Activated naive CD4-positive, alpha-beta T cell treated with anti-CD3 and anti-CD28 coated beads for 36 hours (primary cell): ENCODE data around the gene TSC2. TPM values are rescaled to one million over a fixed set of nuclear protein-coding genes. Genes with fewer than 3 reads are reported as not detected.

ENCODE experiments used
- CTCF ChIA-PET: fragments of 350-600 bp; sonication (Branson Sonifier 250); formaldehyde crosslinking; loops from one replicate; lab custom pipeline; 2021; ENCODE audit warnings: antibody characterized with exemption; lab: Charles Lee
- DNase-seq: peaks from one replicate; pipeline ENCODE4 v3.0.0-alpha.2; 2020
- H3K27ac Mint-ChIP-seq: one replicate; pipeline ENCODE4 v1.8.0; 2021; ENCODE audit warnings: mild to moderate bottlenecking, mixed read lengths
- H3K27me3 Mint-ChIP-seq: one replicate; pipeline ENCODE4 v1.8.0; 2021; ENCODE audit warnings: low read depth, mixed read lengths
- H3K36me3 Mint-ChIP-seq: one replicate; pipeline ENCODE4 v1.8.0; 2021; ENCODE audit warnings: low read depth, mixed read lengths
- H3K4me1 Mint-ChIP-seq: one replicate; pipeline ENCODE4 v1.8.0; 2021; ENCODE audit warnings: low read depth, mixed read lengths
- H3K4me3 Mint-ChIP-seq: one replicate; pipeline ENCODE4 v1.8.0; 2021; ENCODE audit warnings: mild to moderate bottlenecking, moderate library complexity, mixed read lengths
- H3K9me3 Mint-ChIP-seq: one replicate; pipeline ENCODE4 v1.8.0; 2021; ENCODE audit warnings: mixed read lengths
- intact Hi-C: fragments of 100-400 bp; cut with micrococcal nuclease; formaldehyde crosslinking; loops from one replicate; pipeline ENCODE4 v1.15.1; 2023
- total RNA-seq, 2 experiments: library from RNA; stranded (reverse); gene quantifications; one replicate each; pipeline ENCODE4 v1.2.3, GENCODE V29; 2021

The TSC2 gene
- total RNA-seq, 2 experiments from 2014 or later: 72.3 to 72.7 TPM

- Mint-ChIP-seq H3K27ac (no peak overlapping the region), H3K27me3 (no peaks in the 10 kb centered on the region), H3K4me3 (no peak overlapping the region), H3K36me3 (peaks cover 5% of the 10 kb centered on the region), H3K9me3 (no peaks in the 10 kb centered on the region), H3K4me1 (no peaks in the 10 kb centered on the region)
- intact Hi-C loops: no loop called here
- DNase-seq: no peak
- CTCF ChIA-PET: no interaction called here
Observed at GRCh38 chr16:2088759-2089358, 41.1 kb downstream of the TSC2 start.

- H3K27me3 Mint-ChIP-seq: no peaks in the 10 kb centered on the region
- H3K4me1 Mint-ChIP-seq: no peaks in the 10 kb centered on the region
- H3K4me3 Mint-ChIP-seq: no peak overlapping the region
- DNase-seq: no peak
- H3K9me3 Mint-ChIP-seq: no peaks in the 10 kb centered on the region
- CTCF ChIA-PET: no interaction called here
- intact Hi-C loops: no loop called here
- peaks cover 5% of the 10 kb centered on the region for H3K36me3 Mint-ChIP-seq
- H3K27ac Mint-ChIP-seq: no peak overlapping the region
Observed at GRCh38 chr16:2089706-2090480, 42.1 kb downstream of the TSC2 start.

- CTCF ChIA-PET: no interaction called here
Observed at GRCh38 chr16:2090481-2090776, 42.6 kb downstream of the TSC2 start.

GRCh38 chr16:2090777-2091546 is 43.2 kb downstream of the TSC2 start:
- Mint-ChIP-seq H3K4me1 (no peaks in the 10 kb centered on the region), H3K4me3 (no peak overlapping the region), H3K27me3 (no peaks in the 10 kb centered on the region), H3K36me3 (peaks cover 5% of the 10 kb centered on the region), H3K27ac (no peak overlapping the region), H3K9me3 (no peaks in the 10 kb centered on the region)
- CTCF ChIA-PET: no interaction called here
- DNase-seq: no peak
- intact Hi-C loops: no loop called here

More at GRCh38 chr16:2090481-2090776, 42.6 kb downstream of the TSC2 start:
- Mint-ChIP-seq H3K9me3 (no peaks in the 10 kb centered on the region), H3K27me3 (no peaks in the 10 kb centered on the region), H3K27ac (no peak overlapping the region), H3K36me3 (peaks cover 5% of the 10 kb centered on the region), H3K4me1 (no peaks in the 10 kb centered on the region), H3K4me3 (no peak overlapping the region)
- no peak for DNase-seq
- intact Hi-C loops: no loop called here

- intact Hi-C loops: no loop called here
- Mint-ChIP-seq H3K9me3 (no peaks in the 10 kb centered on the region), H3K4me3 (no peak overlapping the region), H3K27me3 (no peaks in the 10 kb centered on the region), H3K36me3 (peaks cover 5% of the 10 kb centered on the region), H3K27ac (no peak overlapping the region), H3K4me1 (no peaks in the 10 kb centered on the region)
- CTCF ChIA-PET: no interaction called here
- no peak for DNase-seq
Observed at GRCh38 chr16:2091547-2092255, 43.9 kb downstream of the TSC2 start.

- Mint-ChIP-seq H3K27me3 (no peaks in the 10 kb centered on the region), H3K36me3 (peaks cover 5% of the 10 kb centered on the region), H3K27ac (no peak overlapping the region), H3K4me3 (no peak overlapping the region), H3K9me3 (no peaks in the 10 kb centered on the region), H3K4me1 (no peaks in the 10 kb centered on the region)
- CTCF ChIA-PET: no interaction called here
- DNase-seq: no peak
- intact Hi-C loops: no loop called here
Observed at GRCh38 chr16:2092256-2092620, 44.5 kb downstream of the TSC2 start.

- intact Hi-C loops: no loop called here
- CTCF ChIA-PET: no interaction called here
- Mint-ChIP-seq H3K36me3 (peaks cover 5% of the 10 kb centered on the region), H3K9me3 (no peaks in the 10 kb centered on the region), H3K27ac (no peak overlapping the region), H3K4me1 (no peaks in the 10 kb centered on the region), H3K4me3 (no peak overlapping the region), H3K27me3 (no peaks in the 10 kb centered on the region)
- no peak for DNase-seq
Observed at GRCh38 chr16:2092866-2093265, 45.1 kb downstream of the TSC2 start.

- Mint-ChIP-seq H3K4me1 (no peaks in the 10 kb centered on the region), H3K27ac (no peak overlapping the region), H3K9me3 (no peaks in the 10 kb centered on the region), H3K4me3 (no peak overlapping the region), H3K27me3 (no peaks in the 10 kb centered on the region), H3K36me3 (peaks cover 5% of the 10 kb centered on the region)
- CTCF ChIA-PET: no interaction called here
- intact Hi-C loops: no loop called here
- DNase-seq: no peak
Observed at GRCh38 chr16:2093793-2094192, 46.0 kb downstream of the TSC2 start.

GRCh38 chr16:2095315-2095853 is 47.6 kb downstream of the TSC2 start:
- CTCF ChIA-PET: no interaction called here
- H3K4me1 Mint-ChIP-seq: no peaks in the 10 kb centered on the region
- no peaks in the 10 kb centered on the region for H3K27me3 Mint-ChIP-seq
- intact Hi-C loops: no loop called here
- no peaks in the 10 kb centered on the region for H3K9me3 Mint-ChIP-seq
- H3K36me3 Mint-ChIP-seq: peaks cover 2% of the 10 kb centered on the region
- no peak for DNase-seq
- H3K4me3 Mint-ChIP-seq: no peak overlapping the region
- H3K27ac Mint-ChIP-seq: no peak overlapping the region

- no peak for DNase-seq
- intact Hi-C loops: no loop called here
- Mint-ChIP-seq H3K9me3 (no peaks in the 10 kb centered on the region), H3K27me3 (no peaks in the 10 kb centered on the region), H3K4me3 (no peak overlapping the region), H3K27ac (no peak overlapping the region), H3K36me3 (no peaks in the 10 kb centered on the region), H3K4me1 (no peaks in the 10 kb centered on the region)
- CTCF ChIA-PET: no interaction called here
Observed at GRCh38 chr16:2095918-2096582, 48.3 kb downstream of the TSC2 start.

GRCh38 chr16:2096853-2097595 is 49.2 kb downstream of the TSC2 start:
- Mint-ChIP-seq H3K4me1 (no peaks in the 10 kb centered on the region), H3K36me3 (no peaks in the 10 kb centered on the region), H3K27ac (no peak overlapping the region), H3K4me3 (no peak overlapping the region), H3K9me3 (no peaks in the 10 kb centered on the region), H3K27me3 (no peaks in the 10 kb centered on the region)
- DNase-seq: no peak
- CTCF ChIA-PET: no interaction called here
- intact Hi-C loops: no loop called here
